ENCODE results near the gene SUPT20H.

DNA sequence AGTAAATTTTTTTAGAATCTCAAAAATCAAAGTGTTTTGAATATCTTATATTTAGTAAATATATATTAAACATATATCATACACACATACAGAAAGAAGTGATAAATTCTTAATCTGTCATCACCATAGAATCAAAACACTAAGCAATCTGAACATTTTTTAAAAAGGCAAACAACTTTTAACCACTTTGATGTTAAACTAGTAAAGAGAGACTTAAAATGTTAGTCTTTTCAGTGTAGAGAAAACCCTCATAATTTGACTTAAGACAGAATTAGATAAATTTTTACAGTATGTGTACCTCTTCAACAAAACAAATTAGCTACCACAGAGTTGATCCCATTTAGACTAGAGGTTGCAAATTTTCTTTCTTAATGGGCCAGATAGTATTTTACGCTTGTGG is 13.4 kb downstream of the SUPT20H start:
- TF ChIP-seq CTCF (IDR thresholded peaks at IDR 0.05): no peak
- no peak for TF ChIP-seq POLR2A (IDR thresholded peaks at IDR 0.05)

All from tibial nerve (tissue), 3 donors.